Posterior vena cava (tissue), 2 donors: Measurements from ENCODE around the gene SENP7. TPM values are rescaled to one million over a fixed set of nuclear protein-coding genes. Genes with fewer than 3 reads are reported as not detected.

Source experiments
- DNase-seq: peaks from one replicate; pipeline ENCODE4 v3.0.0-alpha.2; 2020; ENCODE audit warnings: low spot score
- intact Hi-C, 2 donors: fragments of 100-400 bp; cut with DNase I; formaldehyde crosslinking; loops; one replicate each; pipeline versions ENCODE4 v1.14.1 to v1.14.2; 2022 to 2023
- total RNA-seq, 2 donors: library from RNA; stranded (reverse); fragmentation: NEBNext Ultra II Directional; extraction: Animal tissue kit (Norgen Biotek cat#: 25700); gene quantifications; one replicate each; pipeline ENCODE4 v1.2.1, GENCODE V29; 2021
- donor health status: DM: yes; HTN: yes; CAD: no.
- donor health status: DM: yes; HTN: yes; CAD: no.

The SENP7 gene
- total RNA-seq, 2 donors from 2014 or later = 17.0 to 20.0 TPM

DNA sequence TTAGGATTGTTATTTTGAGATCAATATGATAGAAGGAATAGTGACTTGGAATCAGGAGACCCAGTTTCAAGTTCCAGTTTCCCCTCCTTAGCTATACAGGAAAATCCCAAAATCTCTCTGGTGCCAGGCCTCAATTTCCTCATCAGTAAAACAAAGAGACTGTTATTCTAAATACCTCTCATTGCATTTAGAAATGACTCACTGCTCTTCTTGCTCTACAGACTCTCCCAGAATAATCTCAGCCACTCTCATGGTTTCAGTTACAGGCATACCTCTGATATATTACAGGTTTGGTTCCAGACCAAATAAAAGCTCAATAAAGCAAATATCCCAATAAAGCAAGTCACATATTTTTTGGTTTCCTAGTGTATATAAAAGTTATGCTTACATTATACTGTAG, 221.0 kb downstream of the SENP7 start:
- intact Hi-C loops = no loop called here
- no peak for DNase-seq

DNA sequence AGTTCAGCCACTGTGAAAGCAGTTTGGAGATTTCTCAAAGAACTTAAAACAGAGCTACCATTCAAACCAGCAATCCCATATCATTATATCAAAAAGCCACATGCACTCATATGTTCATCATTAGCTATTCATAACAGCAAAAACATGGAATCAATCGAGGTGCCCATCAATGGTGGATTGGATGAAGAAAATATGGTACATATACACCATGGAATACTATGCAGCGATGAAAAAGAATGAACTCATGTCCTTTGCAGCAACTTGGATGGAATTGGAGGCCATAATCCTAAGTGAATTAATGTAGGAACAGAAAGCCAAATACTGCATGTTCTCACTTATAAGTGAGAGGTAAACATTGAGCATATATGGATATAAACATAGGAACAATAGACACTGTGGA, 224.7 kb downstream of the SENP7 start:
- intact Hi-C loops = no loop called here
- no peak for DNase-seq

DNA sequence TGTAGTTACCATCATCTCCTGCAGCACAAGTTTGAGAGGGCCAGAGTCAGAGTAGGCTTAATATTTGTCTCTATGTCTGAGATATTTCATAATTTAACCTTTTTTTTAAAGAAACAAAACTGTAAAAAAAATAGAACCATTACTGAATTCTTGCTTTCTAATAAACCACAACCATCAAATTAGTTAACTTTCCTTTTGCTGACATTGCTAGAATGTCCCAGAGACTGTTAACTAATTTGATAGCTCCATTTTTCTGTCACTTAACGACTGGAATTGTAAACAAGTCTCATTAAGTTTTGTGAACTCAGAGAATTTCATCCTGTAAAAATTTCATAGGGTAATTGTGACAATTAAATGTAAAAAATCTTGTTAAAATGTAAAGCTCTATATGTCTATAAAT, 228.3 kb downstream of the SENP7 start:
- DNase-seq = no peak
- intact Hi-C loops = no loop called here

DNA sequence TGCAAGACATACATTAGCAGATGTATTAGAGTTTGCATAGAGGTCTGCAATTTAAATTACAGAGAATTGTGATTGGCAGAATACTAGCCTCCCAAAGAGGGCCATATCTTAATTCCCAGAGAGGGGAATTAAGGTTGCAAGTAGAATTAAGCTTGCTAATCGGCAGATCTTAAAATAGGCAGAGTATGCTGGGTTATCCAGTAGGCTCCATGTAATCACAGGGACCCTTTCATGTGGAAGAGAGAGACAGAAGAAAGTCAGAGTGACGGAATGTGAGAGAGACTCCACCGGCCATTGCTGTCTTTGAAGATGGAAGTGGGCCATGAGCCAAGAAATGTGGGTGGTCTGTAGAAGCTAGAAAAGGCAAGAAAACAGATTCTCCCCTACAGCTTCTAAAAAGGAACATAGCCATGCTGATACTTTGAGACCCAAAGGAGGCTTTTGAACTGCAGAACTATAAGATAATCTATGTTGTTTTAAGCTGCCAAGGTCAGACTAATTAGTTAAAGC, 231.4 kb downstream of the SENP7 start:
- intact Hi-C loops = no loop called here
- no peak for DNase-seq

DNA sequence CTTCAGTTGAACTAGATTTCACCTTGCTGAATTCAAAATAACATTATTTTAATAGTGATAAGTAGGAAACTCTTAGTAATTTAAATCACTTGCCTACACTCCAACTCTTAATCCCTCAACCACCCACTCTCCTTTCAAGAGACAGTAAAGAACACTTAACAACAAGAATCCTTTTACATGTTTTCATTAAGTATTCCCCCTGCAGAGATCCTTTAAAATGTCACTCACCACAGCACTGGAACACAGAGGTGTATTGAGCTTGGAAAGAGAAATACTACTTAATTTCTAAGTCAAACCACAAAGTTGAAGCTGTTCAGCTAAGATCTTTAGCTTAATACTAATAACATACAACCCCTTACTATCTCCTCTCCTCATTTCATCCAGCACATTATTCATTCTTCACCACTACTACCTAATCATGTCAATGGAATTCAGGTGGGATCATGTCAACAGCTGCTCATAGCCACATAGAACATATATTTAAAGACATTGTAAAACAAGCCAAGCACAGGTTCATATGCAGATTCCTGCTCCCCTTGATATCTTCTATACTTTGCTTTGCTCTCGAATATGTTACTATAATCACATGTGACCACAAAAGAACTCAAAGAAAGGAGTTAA, 233.1 kb downstream of the SENP7 start:
- DNase-seq = no peak
- intact Hi-C loops = no loop called here

DNA sequence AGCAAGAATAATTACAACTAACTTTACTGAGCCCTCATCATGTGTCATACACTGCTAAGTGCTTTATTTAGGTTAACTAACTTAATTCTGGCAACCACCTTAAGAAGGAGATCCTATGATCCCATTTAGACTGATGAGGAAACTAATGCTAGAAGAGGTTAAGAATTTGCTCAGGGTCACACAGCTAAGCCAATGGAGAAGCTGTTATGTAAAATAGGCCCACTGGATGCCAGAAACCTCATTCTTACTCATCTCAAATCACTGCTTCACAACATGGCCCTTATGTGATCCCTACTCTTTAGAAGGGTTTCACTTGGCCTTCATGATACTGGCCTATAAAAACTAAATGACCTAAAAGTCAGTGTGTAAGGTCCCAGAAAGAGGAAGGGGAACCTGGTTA, 233.8 kb downstream of the SENP7 start:
- intact Hi-C loops = no loop called here
- DNase-seq = no peak

DNA sequence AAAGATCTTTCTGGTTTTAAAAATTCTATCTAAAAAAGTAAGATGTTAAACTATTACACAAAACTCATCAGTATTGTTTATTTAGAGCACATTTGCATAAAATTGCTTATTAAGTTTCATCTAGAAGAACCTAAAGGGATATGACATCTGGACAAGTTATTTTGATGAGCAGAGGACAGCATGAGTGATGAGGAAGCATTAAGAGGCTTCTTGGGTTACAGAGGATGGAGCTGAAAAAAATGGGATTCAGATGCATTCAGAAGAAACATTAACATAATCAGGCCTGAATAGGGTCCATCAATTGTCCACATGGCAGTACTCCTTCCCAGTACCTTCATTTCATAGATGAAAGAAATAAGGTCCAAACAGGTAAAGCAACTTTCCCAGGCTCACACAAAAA, 234.3 kb downstream of the SENP7 start:
- intact Hi-C loops = no loop called here

More for the DNA sequence above, 234.3 kb downstream of the SENP7 start:
- DNase-seq = no peak

Other genes starting within 250 kb of the SENP7 start
- under 1 TPM; 0.38 to 0.65 TPM for gene IMPG2, start 192.6 kb downstream of the SENP7 start, total RNA-seq
- 10 to 100 TPM; 14.6 to 15.2 TPM for gene TRMT10C, start 48.7 kb upstream of the SENP7 start, total RNA-seq
- 100 to 1,000 TPM; 184 to 223 TPM for gene PCNP, start 61.0 kb upstream of the SENP7 start, total RNA-seq
- gene ZBTB11, start 163.9 kb upstream of the SENP7 start, total RNA-seq = 10 to 100 TPM; 12.2 to 15.5 TPM
- gene RPL24, start 173.5 kb upstream of the SENP7 start, total RNA-seq = 100 to 1,000 TPM; 756 TPM
- gene CEP97, start 211.4 kb upstream of the SENP7 start, total RNA-seq = 1 to 10 TPM; 7.2 to 9.9 TPM